Subcutaneous adipose tissue (tissue), 4 donors: Measurements from ENCODE around the gene ARHGAP42. TPM values are rescaled to one million over a fixed set of nuclear protein-coding genes. Genes with fewer than 3 reads are reported as not detected.

ENCODE experiments used
- CTCF ChIP-seq: fragments of 450-650 bp; IDR thresholded peaks from one replicate; pipeline ENCODE4 v1.5.1; 2016; ENCODE audit warnings: low read depth, mild to moderate bottlenecking, control low read depth, antibody characterized with exemption, moderate library complexity
- total RNA-seq, 4 donors: library from RNA; depleted of rRNA; stranded (reverse); fragments of >200 nt; gene quantifications; one replicate each; pipeline ENCODE4 v1.1.0, GENCODE V29; 2016

ARHGAP42 gene
- total RNA-seq, 4 donors from 2014 or later, result 15.3 to 31.5 (median 30.5) TPM

- TF ChIP-seq CTCF, result no peak
These were observed 14.5 kb upstream of the ARHGAP42 start for GRCh38 chr11:100672498-100673033.

GRCh38 chr11:100673063-100673462 is 14.0 kb upstream of the ARHGAP42 start:
- TF ChIP-seq CTCF, result no peak

- TF ChIP-seq CTCF, result no peak
These were observed 12.9 kb upstream of the ARHGAP42 start for GRCh38 chr11:100674212-100674611.

- TF ChIP-seq CTCF, result no peak
These were observed 11.9 kb upstream of the ARHGAP42 start for GRCh38 chr11:100675115-100675650.

- no peak for TF ChIP-seq CTCF
These were observed 10.2 kb upstream of the ARHGAP42 start for GRCh38 chr11:100676901-100677300.

- TF ChIP-seq CTCF, result no peak
These were observed 9.3 kb upstream of the ARHGAP42 start for GRCh38 chr11:100677796-100678195.

- TF ChIP-seq CTCF, result no peak
These were observed 7.0 kb upstream of the ARHGAP42 start for GRCh38 chr11:100680070-100680469.
